IPS-20b (cell line): Measurements from ENCODE around the gene PAQR3.
"Not testable (repeated sequence)": the region's sequence is repeated elsewhere in the genome, so short reads cannot be mapped to it uniquely, and the experiment has no call there.

Experiments
- H3K27ac ChIP-seq: one replicate; pipeline ENCODE4 v1.5.1; 2013; ENCODE audit warnings: low read length
- H3K27me3 ChIP-seq: 2 replicates; pipeline ENCODE4 v1.6.1; 2013; ENCODE audit warnings: mild to moderate bottlenecking, low read length, inconsistent platforms; ENCODE audit not compliant: insufficient read depth
- H3K36me3 ChIP-seq: 2 replicates; pipeline ENCODE4 v1.6.1; 2013; ENCODE audit warnings: low read depth, mild to moderate bottlenecking, inconsistent platforms, low read length, moderate library complexity; ENCODE audit not compliant: insufficient read depth
- H3K4me1 ChIP-seq: 2 replicates; pipeline ENCODE4 v1.6.1; 2013; ENCODE audit warnings: mild to moderate bottlenecking, control low read depth, inconsistent platforms, low read length, moderate library complexity; ENCODE audit not compliant: insufficient read depth
- H3K4me3 ChIP-seq: 2 replicates; pipeline ENCODE4 v1.5.1; 2013; ENCODE audit warnings: mild to moderate bottlenecking, low read length, inconsistent platforms
- H3K9ac ChIP-seq: 2 replicates; pipeline ENCODE4 v1.6.1; 2013; ENCODE audit warnings: low read depth, mild to moderate bottlenecking, inconsistent platforms, low read length, moderate library complexity
- H3K9me3 ChIP-seq: 2 replicates; pipeline ENCODE4 v1.6.1; 2013; ENCODE audit warnings: mild to moderate bottlenecking, low read depth, low read length, inconsistent platforms; ENCODE audit not compliant: insufficient read depth

Gene PAQR3

DNA sequence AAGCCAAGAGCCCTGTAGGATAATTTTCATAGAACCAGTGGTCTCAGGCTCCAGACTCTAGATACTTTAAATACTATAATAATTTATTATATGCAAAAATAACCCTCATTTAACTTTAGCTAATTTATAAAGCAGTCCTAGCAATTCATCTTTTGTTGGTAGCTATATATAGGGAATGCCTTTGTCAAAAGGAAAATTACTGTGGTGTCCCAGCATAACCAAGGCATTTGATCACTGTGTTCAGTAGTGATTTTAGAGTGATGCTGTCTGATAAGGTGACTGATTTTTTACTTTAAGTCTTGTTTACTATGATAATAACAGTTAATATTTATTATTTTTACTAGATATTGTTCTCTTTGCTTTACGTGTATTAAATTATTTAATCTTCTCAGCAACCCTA, 61.2 kb downstream of the PAQR3 start:
- Histone ChIP-seq H3K9ac (no peak overlapping the region), H3K27ac (no peak overlapping the region), H3K4me1 (peaks cover 14% of the 10 kb centered on the region; the same call in 1 of the 2 replicates), H3K27me3 (no peaks in the 10 kb centered on the region), H3K9me3 (no peaks in the 10 kb centered on the region), H3K4me3 (no peak overlapping the region), H3K36me3 (peaks cover 29% of the 10 kb centered on the region)

GRCh38 chr4:78876568-78877320, 62.5 kb downstream of the PAQR3 start:
- Histone ChIP-seq H3K9ac (no peak overlapping the region), H3K36me3 (peaks cover 41% of the 10 kb centered on the region), H3K9me3 (no peaks in the 10 kb centered on the region), H3K27me3 (no peaks in the 10 kb centered on the region), H3K4me3 (no peak overlapping the region), H3K27ac (no peak overlapping the region), H3K4me1 (peaks cover 14% of the 10 kb centered on the region; the same call in 1 of the 2 replicates)

DNA sequence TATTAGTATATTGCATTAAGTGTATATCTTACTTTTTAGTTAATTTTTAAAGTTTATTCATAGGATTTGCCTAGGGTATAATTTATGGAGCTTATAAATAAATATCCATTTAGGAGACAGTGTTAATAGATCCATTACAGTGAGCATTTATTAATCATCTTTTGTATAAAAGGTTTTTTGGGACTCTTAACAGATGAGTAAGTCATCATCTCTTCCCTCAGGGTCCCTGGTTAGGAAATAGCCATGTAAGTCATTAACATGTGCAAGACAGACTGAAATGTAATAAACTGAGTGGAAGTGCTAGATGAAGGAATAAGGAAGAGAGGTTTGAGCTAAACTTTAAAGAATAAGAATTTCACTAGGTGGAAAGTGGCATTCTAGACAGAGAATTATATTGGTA, 69.2 kb downstream of the PAQR3 start:
- H3K4me1 ChIP-seq, result no peaks in the 10 kb centered on the region
- H3K27me3 ChIP-seq, result no peaks in the 10 kb centered on the region
- no peak overlapping the region for H3K9ac ChIP-seq
- no peaks in the 10 kb centered on the region for H3K9me3 ChIP-seq
- H3K36me3 ChIP-seq, result peaks cover 52% of the 10 kb centered on the region
- H3K4me3 ChIP-seq, result no peak overlapping the region
- H3K27ac ChIP-seq, result no peak overlapping the region

DNA sequence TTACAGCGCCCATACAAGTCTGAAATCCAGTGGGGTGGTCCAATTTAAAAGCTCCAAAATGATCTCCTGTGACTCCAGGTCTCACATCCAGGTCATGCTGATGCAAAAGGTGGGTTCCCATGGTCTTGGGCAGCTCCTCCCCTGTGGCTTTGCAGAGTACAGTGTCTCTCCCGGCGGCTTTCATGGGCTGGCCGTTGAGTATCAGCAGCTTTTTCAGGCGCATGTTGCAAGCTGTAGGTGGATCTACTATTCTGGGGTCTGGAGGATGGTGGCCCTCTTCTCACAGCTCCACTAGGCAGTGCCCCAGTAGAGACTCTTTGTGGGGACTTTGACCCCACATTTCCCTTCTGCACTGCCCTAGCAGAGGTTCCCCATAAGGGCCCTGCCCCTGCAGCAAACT, 70.5 kb downstream of the PAQR3 start:
- H3K27me3 ChIP-seq, H3K27ac ChIP-seq, H3K9ac ChIP-seq, H3K4me3 ChIP-seq, H3K4me1 ChIP-seq, H3K9me3 ChIP-seq: not testable (repeated sequence)
- H3K36me3 ChIP-seq, result peaks cover 45% of the 10 kb centered on the region

DNA sequence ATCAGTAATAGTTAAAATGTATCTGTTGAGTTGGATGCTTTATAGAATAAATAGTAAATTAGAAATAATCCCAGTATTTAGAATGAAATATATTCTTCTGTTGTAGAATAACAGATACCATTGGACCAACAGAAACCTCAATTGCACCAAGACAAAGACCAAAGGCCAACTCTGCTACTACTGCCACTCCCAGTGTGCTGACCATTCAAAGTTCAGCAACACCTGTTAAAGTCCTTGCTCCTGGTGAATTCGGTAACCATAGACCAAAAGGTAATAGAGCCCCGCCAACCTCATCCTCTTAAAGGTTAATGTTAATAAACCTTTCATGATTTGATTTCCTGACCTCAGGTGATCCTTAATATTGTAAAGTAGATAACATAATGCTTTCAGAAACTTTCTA, 73.8 kb downstream of the PAQR3 start:
- no peak overlapping the region for H3K9ac ChIP-seq
- no peak overlapping the region for H3K4me3 ChIP-seq
- no peaks in the 10 kb centered on the region for H3K4me1 ChIP-seq
- no peaks in the 10 kb centered on the region for H3K27me3 ChIP-seq
- no peak overlapping the region for H3K27ac ChIP-seq
- peaks cover 27% of the 10 kb centered on the region for H3K36me3 ChIP-seq
- H3K9me3 ChIP-seq, result no peaks in the 10 kb centered on the region

- H3K36me3 ChIP-seq, result peaks cover 32% of the 10 kb centered on the region
Measured at GRCh38 chr4:78864405-78865024, 74.7 kb downstream of the PAQR3 start.

GRCh38 chr4:78863991-78864390, 75.2 kb downstream of the PAQR3 start:
- H3K36me3 ChIP-seq, result peaks cover 32% of the 10 kb centered on the region
- H3K4me3 ChIP-seq, result no peak overlapping the region
- H3K4me1 ChIP-seq, result no peaks in the 10 kb centered on the region
- no peaks in the 10 kb centered on the region for H3K27me3 ChIP-seq
- no peak overlapping the region for H3K9ac ChIP-seq
- no peak overlapping the region for H3K27ac ChIP-seq
- H3K9me3 ChIP-seq, result no peaks in the 10 kb centered on the region

More at GRCh38 chr4:78864405-78865024, 74.7 kb downstream of the PAQR3 start:
- no peaks in the 10 kb centered on the region for H3K27me3 ChIP-seq
- no peak overlapping the region for H3K27ac ChIP-seq
- H3K4me1 ChIP-seq, result no peaks in the 10 kb centered on the region
- no peak overlapping the region for H3K9ac ChIP-seq
- H3K4me3 ChIP-seq, result no peak overlapping the region
- H3K9me3 ChIP-seq, result no peaks in the 10 kb centered on the region

DNA sequence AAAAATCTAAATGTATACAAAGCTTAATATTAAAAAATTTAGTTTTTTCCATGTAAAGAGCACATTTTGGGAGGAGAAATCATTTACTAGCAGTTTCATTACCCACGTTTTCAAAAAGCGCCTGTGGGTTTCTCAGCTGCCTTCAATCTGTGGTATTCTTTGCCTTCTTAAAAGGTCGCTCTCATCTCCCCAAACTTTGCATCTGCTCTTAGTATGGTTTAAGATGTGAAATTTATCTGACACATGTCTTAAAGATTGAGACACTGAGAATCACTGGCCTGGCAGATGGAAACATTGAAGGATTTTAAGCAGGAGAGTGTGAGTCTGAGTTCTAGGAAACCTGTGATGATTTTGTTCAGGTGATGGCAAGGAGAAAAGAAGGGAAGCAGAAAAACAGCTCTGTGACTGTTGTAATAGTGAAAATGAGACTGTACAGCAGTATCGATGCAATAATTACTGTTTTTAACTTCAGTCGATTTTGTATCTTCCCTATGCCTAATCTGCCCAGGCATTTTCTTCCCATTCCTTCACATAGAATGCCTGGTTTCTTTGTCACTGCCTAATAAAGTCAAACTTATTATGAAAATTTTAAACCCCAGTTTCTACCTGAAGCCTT, 75.9 kb downstream of the PAQR3 start:
- Histone ChIP-seq H3K27me3 (no peaks in the 10 kb centered on the region), H3K4me3 (no peak overlapping the region), H3K9me3 (no peaks in the 10 kb centered on the region), H3K27ac (no peak overlapping the region), H3K9ac (no peak overlapping the region), H3K36me3 (peaks cover 32% of the 10 kb centered on the region), H3K4me1 (no peaks in the 10 kb centered on the region)

GRCh38 chr4:78862314-78862737, 76.9 kb downstream of the PAQR3 start:
- no peak overlapping the region for H3K4me3 ChIP-seq
- H3K27ac ChIP-seq, result no peak overlapping the region
- no peaks in the 10 kb centered on the region for H3K9me3 ChIP-seq
- H3K27me3 ChIP-seq, result no peaks in the 10 kb centered on the region
- no peak overlapping the region for H3K9ac ChIP-seq
- no peaks in the 10 kb centered on the region for H3K4me1 ChIP-seq
- H3K36me3 ChIP-seq, result peaks cover 26% of the 10 kb centered on the region
